Peyer's patch (tissue), 4 donors: ENCODE data around the gene TGFB3.

Experiments used
- CTCF ChIP-seq, 6 experiments: fragments of 450-650 bp in 4 of 6; fragments of 200-600 bp in 2 of 6; sonication (generic) in 1 of 6; IDR thresholded peaks; one replicate each; pipeline ENCODE4 v1.5.1; 2017 to 2019; ENCODE audit warnings: antibody characterized with exemption in 6 of 6, mild to moderate bottlenecking in 3 of 6, moderate library complexity in 1 of 6
- POLR2A ChIP-seq, 2 donors: fragments of 450-650 bp; IDR thresholded peaks; one replicate each; pipeline ENCODE4 v1.5.1; 2017; ENCODE audit warnings: antibody characterized with exemption in 2 of 2, mild to moderate bottlenecking in 2 of 2, moderate library complexity in 2 of 2

- TF ChIP-seq CTCF (IDR thresholded peaks at IDR 0.05) (no peak), POLR2A (IDR thresholded peaks at IDR 0.05) (no peak)
Observed at GRCh38 chr14:75917322-75917945, 64.4 kb downstream of the TGFB3 start.
